HG03520 (cell line): ENCODE data around the gene OR12D2.
"Not testable (repeated sequence)": the region's sequence is repeated elsewhere in the genome, so short reads cannot be mapped to it uniquely, and the experiment has no call there.

ENCODE experiments used
- ATAC-seq: cut with Tn5 transposase; IDR thresholded peaks from one replicate; pipeline ENCODE4 v1.9.1; 2021; ENCODE audit warnings: mild to moderate bottlenecking, moderate library complexity; ENCODE audit not compliant: unreplicated experiment

OR12D2 gene

DNA sequence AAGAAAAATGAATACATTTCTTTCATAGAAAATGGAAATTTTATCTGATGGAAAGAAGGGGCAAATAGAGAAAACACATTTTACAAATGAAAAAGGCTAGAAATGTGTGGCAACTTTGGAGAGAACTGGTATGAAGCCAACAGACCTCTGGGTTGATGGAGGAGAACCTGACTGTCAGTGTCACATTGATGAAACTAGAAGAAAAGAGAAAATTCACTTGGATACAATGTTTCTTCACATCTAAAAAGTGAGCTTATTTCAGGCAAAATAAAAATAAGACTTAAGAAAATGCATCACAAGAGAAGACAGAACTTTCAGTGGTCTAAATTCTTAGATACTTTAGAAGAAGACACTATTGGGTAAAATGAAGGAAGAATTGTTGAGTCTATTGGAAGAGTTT, at the start of gene OR12D2:
Gene OR12D2 (plus strand): TSS at position 301 of the 400 bp plus-strand sequence. CDS start 1,069 bp downstream, outside the sequence.
- ATAC-seq: no peak

GRCh38 chr6:29349348-29349747, 46.1 kb upstream of the OR12D2 start:
- not testable (repeated sequence) for ATAC-seq

- no peak for ATAC-seq
These were observed 40.5 kb upstream of the OR12D2 start for GRCh38 chr6:29354980-29355379.

DNA sequence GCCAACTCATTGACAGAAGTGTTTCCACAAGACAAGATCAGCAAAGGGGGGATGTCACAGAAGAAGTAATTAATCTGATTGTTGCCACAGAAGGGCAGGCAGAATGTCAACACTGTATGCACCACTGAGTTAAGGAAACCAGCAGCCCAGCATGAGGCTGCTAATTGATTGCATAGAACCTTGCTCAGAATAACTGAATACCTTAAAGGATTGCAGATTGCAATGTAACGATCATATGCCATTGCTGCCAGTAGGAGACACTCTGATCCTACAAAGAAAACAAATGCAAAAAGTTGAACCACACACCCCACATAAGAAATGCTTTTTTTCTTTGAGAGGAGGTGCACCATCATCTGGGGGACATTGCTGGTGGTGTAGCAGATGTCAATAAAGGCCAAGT, 39.8 kb upstream of the OR12D2 start:
- ATAC-seq: no peak

DNA sequence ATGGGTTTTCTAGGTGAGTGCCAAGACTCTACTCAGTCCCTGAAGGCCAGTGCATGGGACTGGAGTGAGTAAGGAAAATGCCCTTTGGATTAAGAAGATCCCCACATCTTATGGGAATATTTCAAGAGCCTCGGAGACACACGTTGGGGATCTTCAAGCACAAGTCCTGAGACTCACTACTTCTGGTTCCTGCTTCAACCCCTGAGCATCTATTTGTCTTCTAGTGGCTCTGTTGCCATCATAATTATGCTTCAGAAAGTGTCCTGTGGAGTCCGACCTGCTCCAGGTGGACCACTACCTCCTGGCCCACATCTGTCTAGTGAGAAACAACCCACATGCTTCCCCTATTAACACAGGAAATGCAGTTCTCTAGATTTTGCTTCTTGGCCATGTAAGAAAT, 26.7 kb upstream of the OR12D2 start, which contains the start of gene OR5V1:
Gene OR5V1 (minus strand): TSS at position 101 of the 400 bp plus-strand sequence. CDS start 12,670 bp downstream, outside the sequence.
- ATAC-seq: no peak

DNA sequence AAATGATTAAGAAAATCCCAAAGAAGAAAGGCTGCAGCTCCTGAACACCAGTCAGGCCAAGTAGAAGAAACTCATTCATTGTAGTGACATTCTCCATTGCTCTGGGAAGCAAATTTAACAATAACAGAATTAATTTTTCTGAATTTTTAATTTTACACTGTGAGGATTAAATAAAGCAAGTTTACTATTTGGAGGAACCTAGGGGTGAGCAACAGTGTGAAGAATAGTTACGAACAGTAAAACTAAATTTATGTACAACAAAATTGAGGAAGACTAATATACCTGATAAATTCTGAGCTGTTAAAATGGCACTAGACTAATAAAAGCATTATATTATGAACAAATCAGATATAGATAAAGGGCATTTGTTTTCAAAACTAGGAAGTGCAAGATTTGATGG, 20.2 kb upstream of the OR12D2 start, which contains the start of gene OR12D3:
Gene OR12D3 (minus strand): TSS at position 101 of the 400 bp plus-strand sequence. CDS start 4 bp downstream, at position 97.
- ATAC-seq: no peak

- no peak for ATAC-seq
These were observed 19.4 kb upstream of the OR12D2 start for GRCh38 chr6:29376003-29376402.

DNA sequence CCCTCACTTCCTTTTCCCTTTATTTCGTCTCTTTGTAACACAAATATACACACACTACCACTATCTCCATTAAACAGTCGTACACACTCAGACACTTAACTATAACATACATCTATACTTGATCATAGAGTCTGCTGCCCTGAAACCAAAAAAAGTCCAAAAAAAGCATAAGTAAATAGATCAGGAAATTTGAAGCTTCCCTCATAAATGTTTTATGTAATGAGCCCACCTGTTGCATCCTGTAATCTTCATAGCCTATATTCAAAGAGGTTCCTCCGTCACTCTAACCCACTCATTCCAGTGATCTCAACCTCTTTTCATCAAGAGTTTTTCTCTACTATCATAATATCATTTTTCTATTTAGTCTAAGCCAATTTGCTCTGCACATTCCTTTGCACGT, 6.9 kb upstream of the OR12D2 start:
- ATAC-seq: no peak

- no peak for ATAC-seq
These were observed 4.1 kb downstream of the OR12D2 start for GRCh38 chr6:29399525-29399924.

DNA sequence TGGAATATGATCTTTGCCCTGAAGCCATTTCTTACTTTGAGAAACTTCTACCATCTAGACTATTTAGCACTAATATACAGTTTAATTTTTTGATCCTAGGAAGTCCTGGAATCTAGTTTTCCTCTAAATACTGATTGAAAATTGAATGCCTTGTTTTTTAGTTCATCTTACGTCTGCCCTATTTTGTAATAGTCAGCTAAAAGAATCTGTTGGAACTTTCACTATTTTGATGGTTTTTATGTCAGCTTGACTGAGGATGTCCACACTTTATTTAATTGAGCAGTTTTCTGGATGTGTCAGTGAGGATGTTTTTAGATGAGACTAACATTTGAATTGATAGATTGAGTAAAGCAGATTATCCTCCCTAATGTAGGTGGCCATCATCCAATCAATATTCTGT, 8.4 kb downstream of the OR12D2 start:
- no peak for ATAC-seq

- ATAC-seq: no peak
These were observed 19.2 kb downstream of the OR12D2 start, which contains the start of gene OR12D1 for GRCh38 chr6:29414588-29414987. Gene OR12D1 (plus strand): TSS chr6:29414928.

- ATAC-seq: no peak
These were observed 24.1 kb downstream of the OR12D2 start for GRCh38 chr6:29419516-29419915.

- no peak for ATAC-seq
These were observed 28.7 kb downstream of the OR12D2 start for GRCh38 chr6:29424168-29424567.

GRCh38 chr6:29424575-29424974, 29.1 kb downstream of the OR12D2 start:
- no peak for ATAC-seq

DNA sequence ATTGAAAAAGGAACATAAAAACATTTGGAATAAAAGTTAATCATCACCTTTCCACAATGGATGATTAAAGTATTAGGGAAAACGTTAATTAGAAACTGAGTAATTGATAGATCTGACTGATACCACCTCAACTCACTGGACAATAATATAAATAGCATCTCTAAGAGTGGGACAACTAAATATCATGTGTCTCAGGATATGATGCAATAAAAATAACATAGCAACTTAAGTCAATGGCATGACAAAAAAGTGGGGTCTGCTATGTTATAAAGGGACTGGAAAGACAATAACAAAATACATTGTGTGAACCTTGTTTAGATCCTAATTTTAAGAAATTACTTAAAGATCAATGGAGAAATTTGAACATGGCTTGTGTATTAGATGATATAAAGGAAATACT, 29.6 kb downstream of the OR12D2 start:
- no peak for ATAC-seq

GRCh38 chr6:29426654-29427053, 31.2 kb downstream of the OR12D2 start:
- ATAC-seq: no peak

GRCh38 chr6:29436730-29437129, 41.3 kb downstream of the OR12D2 start:
- ATAC-seq: not testable (repeated sequence)

DNA sequence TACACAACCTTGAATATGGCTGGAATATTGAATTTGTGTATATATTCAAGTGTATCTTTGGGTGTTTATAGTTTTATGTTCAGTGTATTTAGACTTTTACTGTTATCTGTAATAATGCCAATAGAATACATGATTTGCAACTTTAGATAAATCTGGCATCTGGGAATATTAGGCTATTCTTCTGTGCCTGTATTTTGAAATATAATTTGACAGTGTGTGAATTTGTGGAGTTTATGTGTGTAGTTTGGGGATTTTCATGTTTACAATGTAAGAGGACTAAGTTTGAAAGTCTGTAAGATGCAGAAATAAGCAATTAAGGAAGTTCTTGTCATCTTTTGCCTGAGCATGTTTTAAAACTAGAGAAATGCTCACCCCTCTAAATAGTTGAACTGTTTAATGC, 43.6 kb downstream of the OR12D2 start, which contains the start of gene OR10C1:
Gene OR10C1 (plus strand): TSS at position 301 of the 400 bp plus-strand sequence. CDS start 710 bp downstream, outside the sequence.
- no peak for ATAC-seq

DNA sequence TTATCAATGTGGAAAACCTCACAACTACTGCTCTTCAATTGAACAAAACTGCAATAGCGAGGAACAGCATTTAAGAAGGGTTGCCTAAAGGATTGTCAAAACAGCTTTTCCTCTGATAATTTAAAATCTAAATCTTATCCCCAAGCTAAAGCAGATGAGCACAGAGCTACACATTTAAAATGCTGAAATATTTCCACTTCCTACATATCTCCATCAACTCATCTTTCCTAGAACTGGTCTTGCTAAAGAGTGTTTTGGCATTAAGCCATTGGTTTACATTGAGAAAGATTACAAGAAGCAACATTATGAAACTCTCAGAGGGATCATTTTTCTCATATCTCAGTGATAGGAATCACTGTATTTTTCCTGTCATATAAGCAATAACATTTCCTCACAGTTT, 47.3 kb downstream of the OR12D2 start:
- ATAC-seq: no peak

- not testable (repeated sequence) for ATAC-seq
These were observed 48.6 kb downstream of the OR12D2 start for GRCh38 chr6:29444031-29444430.
